ENCODE results near the gene XAB2. TPM values are rescaled to one million over a fixed set of nuclear protein-coding genes. Genes with fewer than 3 reads are reported as not detected.

XAB2 gene
- total RNA-seq, 1 experiment from 2014 or later: 48.0 TPM

DNA sequence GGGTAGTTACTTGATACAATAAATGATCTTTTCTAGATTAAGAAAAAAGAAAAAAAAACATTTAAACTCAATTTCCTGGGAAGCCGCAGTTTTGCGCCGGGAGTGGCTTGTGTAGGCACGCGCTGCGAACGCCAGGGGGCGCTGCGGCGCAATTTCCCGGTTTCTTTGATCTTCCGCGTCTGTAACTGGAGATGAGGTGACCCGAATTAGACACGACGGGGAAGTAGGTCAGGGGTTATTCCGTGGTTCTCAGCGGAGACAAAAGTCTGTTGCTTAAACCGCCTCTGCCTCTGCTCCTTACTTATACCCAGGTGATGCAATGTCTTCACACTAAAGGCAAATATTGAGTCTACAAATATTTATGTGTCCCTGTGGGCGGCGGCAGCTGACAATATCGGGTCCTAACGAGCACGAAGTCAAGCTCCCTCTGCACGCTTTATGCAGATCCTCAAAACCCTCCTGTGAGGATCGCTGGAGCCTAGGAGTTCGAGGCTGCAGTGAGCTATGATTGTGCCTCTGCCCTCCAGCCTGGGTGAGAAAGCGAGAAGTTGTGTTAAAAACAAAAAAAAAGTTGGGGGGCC, 22.8 kb upstream of the XAB2 start:
- no peak overlapping the region for H3K56ac ChIP-seq (ENCODE audit: insufficient read length, low read depth, low read length)
- no peaks in the 10 kb centered on the region for H3K36me3 Mint-ChIP-seq (ENCODE audit: insufficient read depth in 1 of 3, low read depth in 3 of 3)
- H3K27ac ChIP-seq (ENCODE audit: insufficient read length, low read depth, low read length): no peak overlapping the region
- no peak overlapping the region for H2BK120ac ChIP-seq (ENCODE audit: low read depth, low read length, poor library complexity, severe bottlenecking)
- no peak overlapping the region for H2BK15ac ChIP-seq (ENCODE audit: low read depth, low read length)
- no CpG with 5 or more reads among the region's 28 CpGs for WGBS (ENCODE audit: extremely low coverage, insufficient read length, low lambda C conversion rate)
- H3K27me3 Mint-ChIP-seq (ENCODE audit: low read depth): peaks cover 74% of the 10 kb centered on the region
- no peak overlapping the region for H3K9ac ChIP-seq (ENCODE audit: extremely low read depth, insufficient read length, low read length)
- no peak overlapping the region for H2BK5ac ChIP-seq (ENCODE audit: insufficient read length, low read length)
- H3T11ph ChIP-seq (ENCODE audit: low read length): no peak overlapping the region
- no peaks in the 10 kb centered on the region for H3K4me1 ChIP-seq (ENCODE audit: insufficient read depth, low read length)
- H2BK12ac ChIP-seq (ENCODE audit: insufficient read length, low read depth, low read length): no peak overlapping the region
- no peak overlapping the region for H3K18ac ChIP-seq (ENCODE audit: insufficient read length, low read depth, low read length)
- no peaks in the 10 kb centered on the region for H3K23me2 ChIP-seq (ENCODE audit: insufficient read length, low read depth, low read length, poor library complexity, severe bottlenecking)
- H3K9me3 Mint-ChIP-seq: peaks cover 0 to 3% of the 10 kb centered on the region in 2 experiments; a peak in 2 of 5 replicates
- no peak overlapping the region for H3K27ac Mint-ChIP-seq
- H3K4ac ChIP-seq (ENCODE audit: low read depth, low read length): no peak overlapping the region
- no peak overlapping the region for H2BK20ac ChIP-seq (ENCODE audit: low read depth, low read length, poor library complexity, severe bottlenecking)
- TF ChIP-seq, protein P1, sequence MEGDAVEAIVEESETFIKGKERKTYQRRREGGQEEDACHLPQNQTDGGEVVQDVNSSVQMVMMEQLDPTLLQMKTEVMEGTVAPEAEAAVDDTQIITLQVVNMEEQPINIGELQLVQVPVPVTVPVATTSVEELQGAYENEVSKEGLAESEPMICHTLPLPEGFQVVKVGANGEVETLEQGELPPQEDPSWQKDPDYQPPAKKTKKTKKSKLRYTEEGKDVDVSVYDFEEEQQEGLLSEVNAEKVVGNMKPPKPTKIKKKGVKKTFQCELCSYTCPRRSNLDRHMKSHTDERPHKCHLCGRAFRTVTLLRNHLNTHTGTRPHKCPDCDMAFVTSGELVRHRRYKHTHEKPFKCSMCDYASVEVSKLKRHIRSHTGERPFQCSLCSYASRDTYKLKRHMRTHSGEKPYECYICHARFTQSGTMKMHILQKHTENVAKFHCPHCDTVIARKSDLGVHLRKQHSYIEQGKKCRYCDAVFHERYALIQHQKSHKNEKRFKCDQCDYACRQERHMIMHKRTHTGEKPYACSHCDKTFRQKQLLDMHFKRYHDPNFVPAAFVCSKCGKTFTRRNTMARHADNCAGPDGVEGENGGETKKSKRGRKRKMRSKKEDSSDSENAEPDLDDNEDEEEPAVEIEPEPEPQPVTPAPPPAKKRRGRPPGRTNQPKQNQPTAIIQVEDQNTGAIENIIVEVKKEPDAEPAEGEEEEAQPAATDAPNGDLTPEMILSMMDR (conservative IDR thresholded peaks at IDR 0.05): peak; percentile 99
- no peaks in the 10 kb centered on the region for H3K9me3 ChIP-seq (ENCODE audit: control insufficient read depth, low read depth, low read length)
- peaks cover 3 to 4% of the 10 kb centered on the region in 2 experiments for H3K4me1 Mint-ChIP-seq
- H3K14ac ChIP-seq (ENCODE audit: insufficient read depth, low read length): no peak overlapping the region
- H3K23ac ChIP-seq (ENCODE audit: insufficient read length, low read depth, low read length): no peak overlapping the region
- H2AFZ ChIP-seq (ENCODE audit: low read length): peak overlapping the region; percentile 6
- H4K5ac ChIP-seq (ENCODE audit: insufficient read length, low read depth, low read length): no peak overlapping the region
- H3K4me3 Mint-ChIP-seq: peak overlapping the region in 1 of 2 experiments; percentile 61; a peak in 3 of 5 replicates
- DNase-seq: peak; percentile 83
- peaks cover 4% of the 10 kb centered on the region; the same call in 1 of the 2 replicates for H3K27me3 ChIP-seq (ENCODE audit: insufficient read depth, low read length)
- H3K79me1 ChIP-seq (ENCODE audit: insufficient read depth, low read depth, low read length, poor library complexity, severe bottlenecking): no peaks in the 10 kb centered on the region
- no peak overlapping the region for H4K8ac ChIP-seq (replicated peaks; ENCODE audit: insufficient read length, low read depth, low read length)
- no peak overlapping the region for H2AK5ac ChIP-seq (ENCODE audit: insufficient read length, low read length)
- no peaks in the 10 kb centered on the region for H4K20me1 ChIP-seq (ENCODE audit: control insufficient read depth, insufficient read depth, insufficient read length)
- H3K4me2 ChIP-seq (ENCODE audit: insufficient read depth, insufficient read length, low read length): peak overlapping the region; percentile 14
- H4K91ac ChIP-seq (ENCODE audit: insufficient read length, low read depth, low read length): no peak overlapping the region
- H3K79me2 ChIP-seq (ENCODE audit: insufficient read depth, low read length): no peaks in the 10 kb centered on the region

Measured in H9 (cell line).